Sigmoid colon (tissue), 4 donors: ENCODE results near the gene NES.

Experiments
- POLR2A ChIP-seq, 2 donors: fragments of 450-650 bp; IDR thresholded peaks; one replicate each; pipeline ENCODE4 v1.6.1; 2016; ENCODE audit warnings: antibody characterized with exemption in 2 of 2, mild to moderate bottlenecking in 2 of 2, moderate library complexity in 2 of 2
- POLR2AphosphoS5 ChIP-seq, 4 donors: sonication (generic); formaldehyde crosslinking; IDR thresholded peaks; one replicate each; pipeline ENCODE4 v1.6.1; 2017; ENCODE audit warnings: antibody characterized with exemption in 4 of 4
- TF ChIP-seq, protein P1 (sequence below), 4 experiments: fragments of 450-650 bp in 3 of 4; fragments of 200-600 bp in 1 of 4; IDR thresholded peaks; one replicate each; pipeline ENCODE4 v1.5.1; 2016 to 2019; ENCODE audit warnings: antibody characterized with exemption in 4 of 4, mild to moderate bottlenecking in 3 of 4, moderate library complexity in 2 of 4

DNA sequence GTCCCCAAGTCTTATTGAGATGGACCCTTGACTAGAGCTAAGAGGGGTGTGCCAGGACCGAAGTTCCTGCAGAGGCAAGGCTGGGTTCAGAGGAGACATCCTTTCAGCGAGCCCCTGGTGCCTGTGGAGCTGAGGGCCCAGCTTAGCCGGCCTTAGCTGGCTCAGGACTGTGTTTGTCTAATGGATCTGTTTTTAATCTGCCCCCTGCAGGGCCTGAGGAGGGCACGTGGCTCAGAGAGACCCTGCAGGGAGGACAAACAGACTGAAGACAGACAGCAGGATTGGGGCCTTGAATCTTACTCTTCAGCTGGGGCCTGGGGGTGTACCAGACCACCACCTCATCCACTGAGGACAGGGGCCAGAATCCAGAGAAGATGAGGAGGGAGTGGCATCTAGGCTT lies 26.5 kb upstream of the NES start:
- TF ChIP-seq, protein P1, sequence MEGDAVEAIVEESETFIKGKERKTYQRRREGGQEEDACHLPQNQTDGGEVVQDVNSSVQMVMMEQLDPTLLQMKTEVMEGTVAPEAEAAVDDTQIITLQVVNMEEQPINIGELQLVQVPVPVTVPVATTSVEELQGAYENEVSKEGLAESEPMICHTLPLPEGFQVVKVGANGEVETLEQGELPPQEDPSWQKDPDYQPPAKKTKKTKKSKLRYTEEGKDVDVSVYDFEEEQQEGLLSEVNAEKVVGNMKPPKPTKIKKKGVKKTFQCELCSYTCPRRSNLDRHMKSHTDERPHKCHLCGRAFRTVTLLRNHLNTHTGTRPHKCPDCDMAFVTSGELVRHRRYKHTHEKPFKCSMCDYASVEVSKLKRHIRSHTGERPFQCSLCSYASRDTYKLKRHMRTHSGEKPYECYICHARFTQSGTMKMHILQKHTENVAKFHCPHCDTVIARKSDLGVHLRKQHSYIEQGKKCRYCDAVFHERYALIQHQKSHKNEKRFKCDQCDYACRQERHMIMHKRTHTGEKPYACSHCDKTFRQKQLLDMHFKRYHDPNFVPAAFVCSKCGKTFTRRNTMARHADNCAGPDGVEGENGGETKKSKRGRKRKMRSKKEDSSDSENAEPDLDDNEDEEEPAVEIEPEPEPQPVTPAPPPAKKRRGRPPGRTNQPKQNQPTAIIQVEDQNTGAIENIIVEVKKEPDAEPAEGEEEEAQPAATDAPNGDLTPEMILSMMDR (IDR thresholded peaks at IDR 0.05) = no peak
- TF ChIP-seq POLR2A (IDR thresholded peaks at IDR 0.05) = no peak
- no peak for TF ChIP-seq POLR2AphosphoS5 (IDR thresholded peaks at IDR 0.05)
